Osteocyte (in vitro differentiated cells): Measurements from ENCODE around the gene RXRA. TPM values are rescaled to one million over a fixed set of nuclear protein-coding genes. Genes with fewer than 3 reads are reported as not detected.

Experiments used
- DNase-seq: peaks from one replicate; pipeline ENCODE4 v3.0.0; 2021; ENCODE audit warnings: mixed read lengths; ENCODE audit not compliant: unreplicated experiment; ENCODE audit errors: extremely low spot score
- H3K27ac Mint-ChIP-seq: one replicate; pipeline ENCODE4 v1.8.0; 2021; ENCODE audit warnings: mild to moderate bottlenecking, mixed read lengths; ENCODE audit not compliant: unreplicated experiment
- H3K27me3 Mint-ChIP-seq: one replicate; pipeline ENCODE4 v1.8.0; 2021; ENCODE audit warnings: mixed read lengths; ENCODE audit not compliant: unreplicated experiment
- H3K36me3 Mint-ChIP-seq: one replicate; pipeline ENCODE4 v1.8.0; 2021; ENCODE audit warnings: mixed read lengths; ENCODE audit not compliant: unreplicated experiment
- H3K4me1 Mint-ChIP-seq: one replicate; pipeline ENCODE4 v1.8.0; 2021; ENCODE audit warnings: mixed read lengths; ENCODE audit not compliant: unreplicated experiment
- H3K4me3 Mint-ChIP-seq: one replicate; pipeline ENCODE4 v1.8.0; 2021; ENCODE audit warnings: mild to moderate bottlenecking, moderate library complexity, mixed read lengths; ENCODE audit not compliant: unreplicated experiment
- H3K9me3 Mint-ChIP-seq: one replicate; pipeline ENCODE4 v1.8.0; 2021; ENCODE audit warnings: mixed read lengths; ENCODE audit not compliant: unreplicated experiment
- total RNA-seq: library from RNA; stranded (reverse); gene quantifications from 2 replicates; pipeline ENCODE4 v1.2.1, GENCODE V29; 2021
- TF ChIP-seq, protein P1 (sequence below): fragments of 200-600 bp; sonication (generic); IDR thresholded peaks from 2 replicates; pipeline ENCODE4 v1.5.0; 2021; ENCODE audit warnings: antibody characterized with exemption, mild to moderate bottlenecking, moderate library complexity

Gene RXRA
- total RNA-seq, 1 donor from 2014 or later = 82.2 TPM

DNA sequence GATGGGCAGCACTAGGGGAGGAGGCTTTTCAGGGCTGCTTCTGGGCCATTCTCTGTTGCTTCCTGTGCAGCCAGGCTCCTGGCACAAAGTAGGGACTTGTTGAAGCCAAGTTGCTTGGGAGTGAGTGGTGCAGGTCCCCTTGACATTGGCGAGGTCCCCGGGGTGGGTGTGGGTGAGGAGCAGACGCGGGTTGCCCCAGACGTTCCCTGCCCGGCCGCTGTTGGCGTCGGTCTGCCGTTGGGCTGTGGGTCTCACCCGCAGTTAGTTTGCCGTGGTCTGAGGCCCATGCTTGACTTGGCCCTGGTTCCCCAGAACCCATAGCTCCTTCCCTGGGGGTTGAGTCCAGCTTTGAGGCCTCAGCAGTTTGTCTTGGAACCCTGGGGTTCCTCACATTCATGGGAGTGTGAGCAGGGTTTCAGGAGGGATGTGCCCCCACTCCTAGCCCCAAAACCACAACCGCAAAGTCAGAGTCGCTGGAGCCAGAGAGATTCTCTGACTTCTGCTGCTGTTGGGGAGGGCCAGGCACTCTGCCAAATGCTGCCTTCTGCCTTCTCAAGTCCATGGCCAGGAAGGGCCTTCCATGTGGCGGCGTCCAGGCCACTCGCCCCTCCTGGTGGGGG lies 77.5 kb downstream of the RXRA start:
- H3K27ac Mint-ChIP-seq = peak overlapping the region; percentile 85

DNA sequence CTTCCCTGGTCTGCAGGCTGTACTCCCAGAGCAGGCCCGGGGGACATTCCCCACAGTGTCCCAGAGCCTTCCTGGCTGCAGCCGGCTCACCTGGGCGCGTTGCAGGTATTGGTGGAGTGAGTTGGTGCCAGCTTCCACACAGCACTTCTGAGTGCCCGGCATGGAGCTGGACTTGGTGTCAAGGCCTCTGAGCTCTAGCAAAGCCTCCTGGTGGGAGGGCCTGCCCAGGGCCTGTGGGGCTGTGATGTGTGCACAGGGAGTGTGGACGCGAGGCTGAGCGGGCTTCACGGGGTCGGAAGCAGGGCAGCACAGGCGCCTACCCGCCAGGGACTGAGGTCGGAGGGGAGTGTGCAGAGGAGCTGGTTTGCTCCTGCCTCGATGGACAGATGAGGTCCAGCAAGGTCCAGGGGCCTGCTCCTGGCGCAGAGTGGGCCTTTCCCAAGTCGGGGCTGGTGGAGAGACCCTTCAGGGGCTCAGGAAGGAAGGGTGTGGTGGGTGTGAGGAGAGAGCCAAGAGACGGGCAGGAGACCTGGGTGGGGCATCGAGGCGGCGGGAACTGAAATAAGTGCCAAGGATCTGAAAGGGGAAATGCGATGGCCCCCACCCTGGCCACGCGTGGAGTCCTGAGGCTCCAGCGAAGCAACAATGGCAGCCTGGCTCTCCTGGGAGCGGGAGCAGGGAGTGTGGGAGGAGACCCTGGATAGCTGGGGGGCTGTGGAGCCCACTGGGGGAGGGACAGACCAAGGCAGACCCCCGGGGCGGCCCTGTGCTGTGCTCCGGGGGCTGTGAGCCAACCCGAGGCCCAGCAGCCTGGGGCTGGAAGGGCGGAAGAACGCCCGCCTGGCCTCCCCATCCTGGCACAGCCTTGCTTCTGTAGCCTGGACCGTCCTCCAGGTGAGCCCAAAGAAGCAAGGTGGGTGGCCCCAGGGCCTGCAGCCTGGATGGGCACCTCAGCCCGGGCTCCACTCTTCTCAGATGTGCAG lies 78.4 kb downstream of the RXRA start:
- no peaks in the 10 kb centered on the region for H3K9me3 Mint-ChIP-seq

More for the DNA sequence above, 77.5 kb downstream of the RXRA start:
- no peak for DNase-seq
- Mint-ChIP-seq H3K36me3 (peaks cover 7% of the 10 kb centered on the region), H3K9me3 (no peaks in the 10 kb centered on the region), H3K4me3 (no peak overlapping the region), H3K4me1 (peaks cover 47% of the 10 kb centered on the region), H3K27me3 (no peaks in the 10 kb centered on the region)
- TF ChIP-seq, protein P1, sequence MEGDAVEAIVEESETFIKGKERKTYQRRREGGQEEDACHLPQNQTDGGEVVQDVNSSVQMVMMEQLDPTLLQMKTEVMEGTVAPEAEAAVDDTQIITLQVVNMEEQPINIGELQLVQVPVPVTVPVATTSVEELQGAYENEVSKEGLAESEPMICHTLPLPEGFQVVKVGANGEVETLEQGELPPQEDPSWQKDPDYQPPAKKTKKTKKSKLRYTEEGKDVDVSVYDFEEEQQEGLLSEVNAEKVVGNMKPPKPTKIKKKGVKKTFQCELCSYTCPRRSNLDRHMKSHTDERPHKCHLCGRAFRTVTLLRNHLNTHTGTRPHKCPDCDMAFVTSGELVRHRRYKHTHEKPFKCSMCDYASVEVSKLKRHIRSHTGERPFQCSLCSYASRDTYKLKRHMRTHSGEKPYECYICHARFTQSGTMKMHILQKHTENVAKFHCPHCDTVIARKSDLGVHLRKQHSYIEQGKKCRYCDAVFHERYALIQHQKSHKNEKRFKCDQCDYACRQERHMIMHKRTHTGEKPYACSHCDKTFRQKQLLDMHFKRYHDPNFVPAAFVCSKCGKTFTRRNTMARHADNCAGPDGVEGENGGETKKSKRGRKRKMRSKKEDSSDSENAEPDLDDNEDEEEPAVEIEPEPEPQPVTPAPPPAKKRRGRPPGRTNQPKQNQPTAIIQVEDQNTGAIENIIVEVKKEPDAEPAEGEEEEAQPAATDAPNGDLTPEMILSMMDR = no peak

DNA sequence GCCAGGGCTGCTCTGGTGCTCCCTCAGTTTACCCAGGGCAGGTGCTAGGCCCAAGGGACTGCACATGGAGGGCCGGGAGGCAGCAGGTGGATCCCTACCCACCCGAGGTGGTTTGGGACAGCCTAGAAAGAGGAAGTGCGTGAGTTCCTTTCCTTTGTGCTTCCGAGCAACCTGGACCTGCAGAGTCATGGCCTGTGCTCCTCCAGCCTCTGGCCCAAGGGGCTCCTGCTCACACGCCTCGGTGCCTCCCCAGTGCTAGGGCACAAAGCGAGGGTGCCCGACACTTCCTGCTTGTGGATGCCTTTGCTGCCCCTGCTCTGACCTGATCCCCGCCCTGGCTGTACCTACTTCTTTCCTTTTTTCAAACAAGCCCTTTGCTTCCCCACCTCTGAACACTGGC lies 79.3 kb downstream of the RXRA start:
- Mint-ChIP-seq H3K4me1 (peaks cover 57% of the 10 kb centered on the region), H3K9me3 (no peaks in the 10 kb centered on the region), H3K27me3 (no peaks in the 10 kb centered on the region), H3K27ac (peak overlapping the region; percentile 96), H3K36me3 (peaks cover 12% of the 10 kb centered on the region), H3K4me3 (no peak overlapping the region)
- DNase-seq = no peak
- TF ChIP-seq, protein P1 = no peak

More for the DNA sequence above, 78.4 kb downstream of the RXRA start:
- peaks cover 49% of the 10 kb centered on the region for H3K4me1 Mint-ChIP-seq
- peaks cover 9% of the 10 kb centered on the region for H3K36me3 Mint-ChIP-seq
- TF ChIP-seq, protein P1 = no peak
- H3K4me3 Mint-ChIP-seq = no peak overlapping the region
- no peaks in the 10 kb centered on the region for H3K27me3 Mint-ChIP-seq
- DNase-seq = no peak
- H3K27ac Mint-ChIP-seq = peak overlapping the region; percentile 96

DNA sequence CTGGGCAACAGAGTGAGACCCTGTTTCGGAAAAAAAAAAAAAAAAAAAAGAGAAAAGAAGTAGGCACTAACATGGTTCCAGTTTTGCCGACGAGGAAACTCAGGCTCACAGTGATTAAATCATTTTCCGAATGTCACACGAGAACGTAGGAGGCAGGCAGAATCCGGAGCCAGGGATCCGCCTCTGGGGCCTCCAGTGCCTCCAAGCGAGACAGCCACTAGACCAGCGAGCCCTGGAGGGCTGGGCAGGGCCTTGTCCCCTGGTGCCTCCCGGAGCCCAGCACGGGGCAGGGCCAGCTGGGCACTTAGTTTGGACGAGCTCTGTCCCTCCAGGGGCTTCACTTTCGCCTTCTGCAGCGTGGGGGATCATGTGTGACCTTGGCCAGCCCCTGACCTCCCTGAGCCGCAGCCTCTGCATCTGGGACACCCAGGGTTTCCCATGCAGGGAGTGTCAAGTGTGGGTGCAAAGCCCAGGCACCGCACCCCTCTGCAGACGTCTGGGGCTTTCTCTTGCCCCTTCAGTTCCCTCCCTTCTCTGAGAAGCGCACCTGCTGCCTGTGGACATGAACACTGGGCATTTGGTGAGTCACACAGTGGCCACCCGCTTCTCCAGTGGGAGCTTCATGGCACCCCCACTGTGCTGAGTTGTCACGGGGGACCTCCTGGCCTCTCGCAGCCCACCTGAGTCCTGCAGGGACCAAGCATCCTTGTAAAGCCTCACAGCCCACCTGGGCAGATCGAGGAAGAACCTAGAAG lies 80.3 kb downstream of the RXRA start:
- peaks cover 64% of the 10 kb centered on the region for H3K4me1 Mint-ChIP-seq
- peaks cover 12% of the 10 kb centered on the region for H3K36me3 Mint-ChIP-seq
- TF ChIP-seq, protein P1 = no peak
- H3K27me3 Mint-ChIP-seq = no peaks in the 10 kb centered on the region
- DNase-seq = no peak
- peak overlapping the region; percentile 96 for H3K27ac Mint-ChIP-seq
- H3K9me3 Mint-ChIP-seq = no peaks in the 10 kb centered on the region
- H3K4me3 Mint-ChIP-seq = peak overlapping the region; percentile 42
